Cardiac fibroblast (primary cell): ENCODE data around the gene MAGI1.

ENCODE experiments used
- DNase-seq, 2 donors: peaks; one replicate each; pipeline versions ENCODE4 v3.0.0 to v3.0.0-alpha.2; 2010; ENCODE audit warnings: low read depth in 2 of 2
- H3K4me3 ChIP-seq, 2 donors: replicated peaks in 1 of 2; 1 replicate in 1 of 2; 2 replicates in 1 of 2; pipeline ENCODE4 v1.5.1; 2011; ENCODE audit warnings: low read depth in 2 of 2, low read length in 2 of 2, mild to moderate bottlenecking in 2 of 2, moderate library complexity in 1 of 2
- CTCF ChIP-seq: IDR thresholded peaks from one replicate; pipeline ENCODE4 v1.5.1; 2011; ENCODE audit warnings: low read depth, mild to moderate bottlenecking, low read length, inconsistent platforms

The MAGI1 gene

GRCh38 chr3:65607101-65607500 is 431.6 kb downstream of the MAGI1 start:
- no peak overlapping the region for H3K4me3 ChIP-seq
- DNase-seq = no peak
- TF ChIP-seq CTCF = no peak

DNA sequence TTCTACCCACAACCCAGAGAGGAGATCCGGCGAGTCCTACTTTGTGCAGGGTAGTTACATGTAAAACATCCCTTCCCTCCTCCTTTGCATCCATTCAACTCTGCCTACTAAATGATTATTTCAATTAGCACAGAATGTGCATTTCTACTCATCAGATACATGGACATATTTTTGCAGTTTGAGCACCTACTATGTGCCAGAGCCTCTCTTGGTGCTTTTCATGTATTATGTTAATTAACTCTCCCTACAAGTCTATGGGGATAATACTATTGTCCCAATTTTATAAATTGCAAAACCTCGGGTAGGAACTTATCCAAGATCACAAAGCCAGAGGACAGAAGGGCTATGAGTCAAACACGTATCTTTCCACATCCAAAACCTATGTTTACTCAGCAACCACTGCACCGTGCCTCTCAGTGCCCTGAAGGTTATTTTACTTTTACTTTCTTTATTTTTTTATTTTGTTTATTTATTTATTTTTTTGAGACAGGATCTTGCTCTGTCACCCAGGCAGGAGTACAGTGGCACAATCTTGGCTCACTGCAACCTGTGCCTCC is 432.8 kb downstream of the MAGI1 start:
- no peak overlapping the region for H3K4me3 ChIP-seq
- TF ChIP-seq CTCF = no peak
- DNase-seq = peak; percentile 10 to 40

- TF ChIP-seq CTCF = no peak
- peak; percentile 46 to 64 for DNase-seq
- H3K4me3 ChIP-seq = no peak overlapping the region
Measured at GRCh38 chr3:65604863-65605526, 433.7 kb downstream of the MAGI1 start.

DNA sequence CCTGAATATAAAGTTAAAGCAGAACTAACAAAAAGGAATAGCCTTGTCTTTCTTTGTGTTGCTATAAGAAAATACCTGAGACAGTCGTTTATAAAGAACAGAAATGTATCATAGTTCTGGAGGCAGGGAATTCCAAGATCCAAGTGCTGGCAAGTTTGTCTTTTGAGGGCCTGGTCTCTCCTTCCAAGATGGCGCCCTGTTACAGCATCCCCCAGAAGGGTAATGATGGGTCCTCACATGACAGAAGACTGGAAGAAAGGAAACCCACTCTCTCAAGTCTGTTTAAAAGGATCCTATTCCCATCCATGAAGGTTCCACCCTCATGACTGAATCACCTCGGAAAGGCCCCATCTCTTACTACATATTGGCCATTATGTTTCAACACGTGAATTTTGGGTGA is 435.1 kb downstream of the MAGI1 start:
- H3K4me3 ChIP-seq = no peak overlapping the region
- DNase-seq = no peak
- no peak for TF ChIP-seq CTCF

DNA sequence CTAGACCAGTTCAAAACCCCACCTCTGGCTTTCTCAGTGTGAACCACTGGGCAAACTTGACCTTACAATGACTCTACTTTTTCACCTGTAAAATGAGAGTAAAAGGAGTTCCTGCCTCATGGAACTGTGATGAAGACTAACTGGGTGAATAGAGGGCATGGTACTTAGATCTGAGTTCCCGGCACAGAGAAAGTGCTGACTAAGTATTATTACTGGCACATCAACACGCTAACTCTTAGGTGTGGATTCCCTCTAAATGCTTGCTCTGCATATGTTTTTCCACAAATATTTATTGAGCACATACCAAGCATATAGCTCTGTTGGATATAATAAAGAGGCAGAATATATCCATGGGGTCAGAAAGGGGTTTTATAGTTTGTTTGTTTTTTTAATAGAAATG is 437.8 kb downstream of the MAGI1 start:
- no peak for TF ChIP-seq CTCF
- DNase-seq = no peak

GRCh38 chr3:65597952-65598413 is 440.7 kb downstream of the MAGI1 start:
- no peak for TF ChIP-seq CTCF
- DNase-seq = no peak
- no peak overlapping the region for H3K4me3 ChIP-seq

More for the DNA sequence above, 437.8 kb downstream of the MAGI1 start:
- H3K4me3 ChIP-seq = no peak overlapping the region
